Stimulated activated CD8-positive, alpha-beta memory T cell treated with anti-CD3 and anti-CD28 coated beads, Interleukin-12 subunit alpha, Interleukin-12 subunit beta, amount 100 ng/mL, for 1 hour (primary cell): ENCODE data around the gene MOK.

Experiments
- DNase-seq: peaks from one replicate; pipeline ENCODE4 v3.0.0-alpha.2; 2020; ENCODE audit warnings: low read depth

Gene MOK

DNA sequence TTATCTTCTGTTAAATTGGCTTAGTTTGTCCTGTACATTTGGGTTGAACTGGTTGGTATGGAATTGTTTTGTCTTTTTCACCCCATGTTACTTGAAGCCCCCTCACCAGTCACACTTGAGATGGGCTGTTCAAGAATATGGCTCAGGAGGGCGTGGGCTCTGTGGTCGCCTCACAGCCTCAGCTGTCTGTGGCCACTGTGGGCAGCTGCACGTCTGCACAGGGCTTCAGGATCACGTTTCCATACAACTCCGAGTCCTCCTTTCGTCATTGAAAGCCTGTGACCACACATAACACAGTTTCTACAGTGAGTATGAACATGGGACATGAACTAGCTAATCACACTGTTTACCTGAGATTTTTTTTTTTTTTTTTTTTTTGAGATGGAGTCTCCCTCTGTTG, 81.3 kb downstream of the MOK start:
- DNase-seq: no peak

DNA sequence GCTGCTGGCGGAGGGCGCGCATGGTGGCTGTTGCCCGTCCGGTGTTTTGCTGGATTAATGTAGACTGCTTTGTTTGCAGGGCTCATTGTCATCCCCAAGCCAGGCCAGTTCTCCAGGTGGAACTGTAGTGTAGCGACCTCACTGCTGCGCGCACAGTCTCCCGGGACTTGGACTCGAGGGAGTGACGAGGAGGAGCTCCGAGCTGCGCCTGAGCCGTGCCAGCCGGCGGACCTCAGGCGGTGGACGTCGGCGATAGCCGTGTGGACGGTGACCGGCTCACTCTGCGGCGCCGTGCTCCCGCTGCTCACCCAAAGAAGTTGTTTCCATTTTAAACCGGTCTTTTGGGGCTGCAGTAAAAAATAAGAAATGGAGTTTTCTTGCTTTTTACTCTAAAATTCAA, 82.2 kb downstream of the MOK start:
- no peak for DNase-seq

DNA sequence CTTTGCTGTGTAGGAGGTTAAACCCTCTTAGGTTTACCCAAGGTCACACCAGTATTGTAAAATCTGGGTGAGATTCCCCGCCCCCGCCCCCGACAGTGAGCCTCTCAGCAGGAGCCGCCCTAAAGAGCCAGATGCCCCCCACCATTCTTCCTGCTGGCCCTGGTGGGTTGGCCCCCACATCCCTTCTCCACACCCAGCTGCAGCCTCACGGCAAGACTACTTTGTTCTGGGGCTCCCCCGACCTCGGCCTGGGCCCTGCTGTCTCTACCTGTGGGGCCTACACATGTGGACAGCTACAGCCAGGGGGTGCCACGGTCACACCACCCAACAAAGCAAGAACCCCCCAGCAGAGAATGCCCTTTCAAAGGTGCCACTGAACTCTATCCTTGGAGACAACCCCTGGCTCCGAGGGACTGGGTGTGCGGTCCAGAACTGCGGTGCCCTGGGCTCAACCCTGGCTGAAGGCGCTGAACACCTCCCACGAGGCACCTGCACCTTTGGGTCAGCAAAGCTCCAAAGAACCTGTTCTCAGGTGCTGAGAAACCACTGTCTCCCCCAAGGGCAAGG, 82.9 kb downstream of the MOK start:
- DNase-seq: no peak

DNA sequence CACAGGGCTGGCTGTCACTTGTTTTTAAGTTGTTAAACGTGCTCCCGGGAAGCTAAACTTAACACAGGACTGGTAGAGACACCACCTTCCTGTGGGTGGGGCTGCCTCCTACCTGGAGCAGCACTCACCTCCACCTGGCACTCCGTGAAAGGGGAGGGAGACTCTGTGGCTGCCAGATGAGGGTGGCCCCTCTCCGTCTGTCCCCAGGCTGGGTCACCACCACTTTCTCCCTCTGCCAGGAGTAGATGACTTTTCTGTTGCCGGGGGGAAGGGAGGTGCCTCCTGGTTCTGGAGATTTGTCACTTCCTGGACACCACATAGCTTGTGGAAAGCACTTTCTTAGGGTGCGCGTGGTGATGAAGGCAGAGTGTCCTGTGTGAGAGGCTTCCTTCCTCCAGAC, 83.9 kb downstream of the MOK start:
- no peak for DNase-seq

DNA sequence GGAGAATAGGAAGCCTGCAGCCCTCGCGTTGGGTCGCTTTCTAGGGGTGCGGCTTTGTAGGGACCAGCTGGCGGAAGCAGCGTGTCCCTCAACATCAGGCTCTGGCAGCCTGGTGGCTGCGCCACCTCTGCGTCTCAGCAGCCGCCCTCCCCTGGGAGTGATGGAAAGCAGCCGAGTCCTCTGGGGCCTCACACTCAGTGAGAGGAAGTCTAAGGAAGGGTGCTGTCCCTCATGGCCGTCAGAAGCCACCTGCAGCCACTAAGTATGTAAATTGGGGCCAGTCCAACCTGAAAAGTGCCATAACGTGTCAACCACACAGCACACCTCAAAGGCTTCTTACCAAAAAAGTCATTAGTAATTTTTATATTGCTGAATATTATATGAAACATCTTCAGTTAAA, 84.9 kb downstream of the MOK start:
- no peak for DNase-seq

DNA sequence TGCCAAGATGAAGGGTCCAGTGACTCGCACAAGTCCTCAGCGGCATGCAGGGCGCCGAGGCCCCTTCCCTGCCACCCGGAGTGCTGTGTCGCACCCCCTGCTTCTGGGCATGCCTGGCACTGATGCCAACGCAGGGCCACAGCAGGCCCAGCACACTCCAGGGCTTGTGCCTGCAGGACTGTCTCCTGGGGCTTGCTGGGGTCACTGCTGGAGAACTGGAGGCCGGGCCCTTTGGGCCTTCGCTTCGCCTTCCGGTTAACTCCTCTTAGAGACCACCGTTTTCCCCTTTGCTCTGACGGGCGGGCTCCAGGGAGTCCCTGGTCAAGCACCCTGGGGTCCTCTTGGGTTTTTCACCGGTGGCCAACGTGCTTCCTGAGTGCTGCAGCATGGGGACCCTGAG, 85.6 kb downstream of the MOK start:
- no peak for DNase-seq

DNA sequence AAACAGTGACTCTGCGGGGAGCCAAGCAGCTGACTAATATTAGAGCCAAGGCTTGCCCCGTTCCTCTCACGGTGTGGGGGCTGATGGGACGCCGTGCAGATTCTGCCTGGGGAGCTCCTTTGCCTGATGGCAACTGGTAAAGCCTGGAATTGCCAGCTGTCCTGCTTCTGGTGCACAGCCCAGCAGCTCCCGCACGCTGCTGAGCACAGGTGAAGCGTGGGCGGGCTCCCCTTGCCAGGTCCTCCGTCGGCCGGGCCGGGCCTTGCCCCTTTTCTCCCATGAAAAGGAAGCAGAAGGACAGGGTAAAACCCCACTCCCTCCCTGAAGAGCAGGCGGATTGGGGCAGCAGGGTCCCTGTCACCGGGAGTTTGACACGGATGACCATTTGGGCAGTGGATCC, 86.3 kb downstream of the MOK start:
- no peak for DNase-seq

DNA sequence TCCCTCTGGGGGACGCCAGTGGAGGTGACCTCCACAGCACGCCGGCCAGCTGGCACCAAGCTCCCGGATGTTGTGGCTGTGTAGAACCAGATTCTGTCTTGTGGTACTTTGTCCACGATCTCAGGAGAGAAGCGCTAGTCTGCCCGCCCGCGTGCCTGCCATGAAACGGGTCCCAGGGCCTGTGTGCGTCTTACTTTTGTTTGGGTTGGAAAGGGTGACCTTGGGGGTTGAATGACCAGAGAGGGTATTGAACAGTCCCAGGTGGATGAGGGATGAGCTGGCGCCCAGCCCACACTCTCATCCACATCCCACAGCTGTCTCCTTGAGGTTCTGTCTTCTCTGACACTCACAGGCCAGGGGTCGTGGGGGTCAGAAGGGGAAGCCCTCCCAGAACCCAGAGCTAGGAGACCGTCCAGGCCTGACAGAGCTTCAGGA, 87.0 kb downstream of the MOK start:
- no peak for DNase-seq

DNA sequence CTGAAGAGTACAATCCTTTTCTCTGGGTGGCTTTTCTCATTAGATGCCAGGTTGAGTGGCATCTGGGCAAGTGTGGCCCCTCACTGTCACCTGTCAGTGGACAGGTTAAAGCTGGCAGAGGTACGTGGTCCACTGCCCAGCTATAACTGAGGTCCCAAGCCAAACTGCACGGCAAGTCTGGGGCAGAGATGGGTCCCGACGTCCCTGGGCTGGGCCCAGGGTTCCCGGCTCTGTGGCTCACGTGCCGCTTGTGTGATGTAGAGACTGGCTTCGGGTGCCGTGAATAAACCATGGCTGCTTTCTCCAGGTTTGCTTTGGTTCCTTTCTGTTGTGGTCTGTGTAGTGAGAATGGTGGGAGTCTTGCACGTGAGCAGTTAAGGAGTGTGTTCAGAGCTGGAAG, 87.6 kb downstream of the MOK start:
- DNase-seq: no peak

DNA sequence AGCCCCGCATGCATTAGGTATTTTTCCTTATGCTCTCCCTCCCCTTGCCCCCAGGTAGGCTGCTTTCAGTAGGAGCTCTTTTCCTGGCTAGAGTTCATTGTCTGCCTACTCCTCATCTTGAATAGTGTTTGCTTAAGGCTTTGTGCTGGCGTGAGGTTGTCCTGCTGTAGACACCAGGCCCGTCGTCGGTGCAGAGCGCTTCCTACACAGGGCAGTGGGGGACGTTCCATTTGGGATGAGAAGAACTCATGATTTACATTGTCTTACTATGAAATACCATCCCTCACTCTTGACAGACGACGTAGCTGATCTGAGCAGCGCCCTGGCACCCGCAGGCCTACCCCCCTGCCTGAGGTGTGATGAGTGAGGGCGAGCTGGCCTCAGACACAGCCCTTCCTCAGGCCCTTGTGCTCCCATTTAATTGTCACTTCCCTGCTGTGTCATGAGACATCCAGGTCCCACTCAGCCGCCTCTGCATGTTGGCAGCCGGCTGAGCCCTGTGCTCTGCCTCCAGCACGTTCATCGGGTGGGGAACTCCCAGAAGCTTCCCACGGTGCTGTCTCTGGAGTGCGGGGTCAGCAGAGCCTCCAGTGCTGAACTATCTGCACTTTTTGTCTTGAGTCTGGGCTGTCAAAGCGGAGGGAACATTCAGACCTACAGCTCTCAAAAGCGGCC, 89.3 kb downstream of the MOK start:
- DNase-seq: no peak

DNA sequence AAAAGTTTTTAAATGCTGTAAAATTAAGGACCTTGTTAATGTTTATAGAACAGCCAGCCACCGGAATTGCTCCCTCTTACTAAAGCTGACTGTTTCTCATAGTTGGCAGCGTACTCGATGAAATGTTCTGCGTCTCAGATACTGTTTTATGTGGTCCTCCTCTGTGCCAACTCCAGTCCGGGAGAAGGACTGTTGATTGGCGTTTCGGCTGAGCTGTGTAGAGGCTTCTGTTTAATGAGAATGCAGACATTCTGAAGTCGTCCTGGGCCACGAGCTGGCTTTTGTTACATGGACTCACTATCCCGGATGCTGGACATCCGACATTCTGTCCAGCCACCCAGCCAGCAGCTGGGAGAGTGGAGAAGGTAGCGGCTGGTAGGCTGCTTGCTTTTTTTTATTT, 89.9 kb downstream of the MOK start:
- DNase-seq: no peak

DNA sequence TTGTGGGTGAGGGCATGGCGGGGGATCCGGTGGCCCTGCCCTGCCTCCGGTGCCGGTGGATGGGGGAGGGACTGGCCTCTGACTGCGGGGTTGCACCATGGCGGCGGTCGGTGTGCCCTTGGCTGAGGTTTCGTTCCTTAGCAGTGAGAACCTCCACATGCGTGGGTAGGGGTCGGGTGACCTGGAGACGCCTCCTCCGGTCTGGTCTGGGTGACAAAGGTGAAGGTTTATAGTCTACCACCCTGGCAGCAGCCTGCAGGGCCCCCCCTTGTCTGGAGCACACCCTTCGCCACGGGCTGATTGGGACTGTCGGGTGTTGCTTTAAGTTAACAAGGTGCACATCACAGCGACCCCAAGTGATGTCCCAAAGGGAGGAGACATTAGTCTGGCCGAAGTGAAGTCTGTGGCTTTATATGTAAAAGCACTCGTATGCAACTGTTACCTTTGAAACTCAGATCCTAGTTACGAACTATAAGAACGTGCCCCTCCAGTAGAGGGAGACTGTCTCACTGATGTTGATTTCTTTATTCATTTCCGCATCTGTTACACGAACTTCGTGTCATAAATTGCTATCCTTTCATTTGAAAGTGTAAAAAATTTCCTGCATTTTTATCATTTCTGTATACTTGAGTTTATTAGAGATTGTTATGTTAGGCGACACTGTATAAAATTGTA, 90.8 kb downstream of the MOK start:
- no peak for DNase-seq

DNA sequence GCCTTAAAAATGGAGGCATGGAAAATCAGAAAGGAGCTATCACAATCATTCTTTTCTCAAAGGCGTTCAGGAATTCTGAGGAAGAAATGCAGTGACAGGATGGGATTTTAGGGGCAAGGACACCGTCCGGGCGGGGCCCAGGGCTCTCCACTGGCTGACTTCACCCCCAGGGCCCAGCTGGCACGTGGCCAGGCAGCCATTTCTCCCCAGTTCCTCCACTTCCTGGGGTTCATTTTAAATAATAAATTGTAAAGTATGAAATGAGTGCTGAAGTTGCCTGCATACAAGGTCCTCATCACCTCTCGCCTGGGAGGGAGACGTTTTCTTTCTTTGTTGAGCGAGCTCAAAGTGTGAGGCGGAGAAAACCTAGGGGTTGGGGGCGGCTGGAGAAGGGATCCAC, 91.5 kb downstream of the MOK start:
- DNase-seq: no peak

DNA sequence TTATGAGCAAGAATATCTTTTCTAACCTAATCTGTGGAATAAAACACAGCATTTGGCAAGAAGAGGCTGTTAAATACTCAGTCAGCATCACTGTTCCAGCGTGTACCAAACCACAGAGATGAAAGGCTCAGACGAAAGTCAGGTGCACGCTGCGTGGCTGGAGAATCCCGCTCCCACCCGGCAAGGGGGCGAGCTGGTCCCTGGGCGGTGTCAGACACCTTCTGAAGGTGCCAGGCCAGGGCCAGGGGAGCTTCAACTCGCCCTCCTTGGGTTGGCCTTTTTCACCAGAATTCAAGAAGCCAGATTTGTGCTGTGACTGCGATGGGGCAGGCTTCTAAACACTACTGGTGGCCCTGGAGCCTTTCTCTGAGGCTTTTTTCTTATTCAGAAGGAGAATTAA, 92.1 kb downstream of the MOK start:
- DNase-seq: no peak

DNA sequence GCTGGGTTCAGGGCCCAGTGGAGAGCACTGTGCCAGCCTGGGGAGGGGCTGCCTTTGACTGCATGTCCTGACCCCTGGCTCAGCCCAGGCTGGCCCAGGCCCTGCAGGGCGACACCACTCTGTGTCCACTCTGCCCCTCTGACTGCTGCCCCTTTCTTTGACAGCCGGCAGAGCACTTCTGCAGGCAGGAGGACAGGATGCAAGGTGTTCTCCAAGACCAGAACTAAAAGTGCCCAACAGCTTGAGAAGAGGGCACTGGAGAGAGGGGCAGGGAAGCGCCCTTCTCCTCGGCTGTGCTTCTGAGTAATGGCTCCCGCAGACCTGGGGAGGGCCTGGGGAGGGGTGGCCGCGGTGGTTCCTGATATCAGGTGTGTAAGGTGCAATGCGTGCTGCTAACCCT, 92.6 kb downstream of the MOK start:
- no peak for DNase-seq

DNA sequence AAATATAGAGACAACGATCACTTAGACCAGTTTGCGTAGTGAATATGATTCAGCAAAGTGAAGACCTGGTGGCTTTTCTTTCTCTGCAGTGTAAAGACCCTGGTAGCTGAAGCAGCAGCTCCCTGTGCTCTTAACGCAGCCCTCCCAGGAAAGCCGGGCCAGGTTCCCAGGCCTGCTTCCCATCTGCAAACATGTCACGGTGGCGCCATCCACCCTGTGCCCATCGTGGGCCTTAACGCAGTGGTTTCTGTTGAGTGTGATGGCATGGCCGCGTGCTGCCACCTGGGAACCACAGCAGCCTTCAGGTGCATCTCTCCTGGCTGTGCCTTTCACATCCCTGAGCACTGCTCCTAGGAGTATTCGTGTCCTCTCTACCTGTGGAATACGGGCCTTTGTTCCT, 93.7 kb downstream of the MOK start:
- no peak for DNase-seq

DNA sequence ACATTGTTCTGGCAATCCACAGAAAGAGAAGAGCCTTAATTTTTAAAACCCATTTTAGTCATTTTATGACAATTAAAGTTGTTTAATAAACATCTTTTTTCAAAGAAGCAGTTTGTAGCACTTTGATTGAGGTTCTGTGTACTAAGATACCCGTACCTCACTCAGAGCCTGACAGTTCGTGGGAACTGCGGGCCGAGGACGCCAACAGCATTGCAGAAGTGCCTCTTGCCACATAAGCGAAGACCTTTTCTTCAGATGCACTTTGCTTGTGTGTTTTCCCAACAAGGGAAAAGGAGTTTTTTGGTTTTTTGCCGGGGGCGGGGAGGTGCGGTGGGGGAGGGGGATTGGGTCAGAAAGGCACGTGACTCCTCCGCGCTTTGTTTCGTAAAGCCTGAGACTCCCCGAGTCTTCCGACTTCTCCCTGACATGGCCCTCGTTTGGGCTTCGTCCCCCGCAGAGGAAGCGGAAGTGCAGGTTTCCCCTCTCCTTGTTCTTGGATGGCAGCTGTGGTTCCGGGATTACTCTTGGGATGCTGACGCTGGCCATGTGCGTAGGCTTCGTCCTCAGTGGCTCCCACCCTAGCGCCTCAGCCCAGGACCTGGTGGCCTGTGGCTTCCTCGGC, 94.4 kb downstream of the MOK start:
- no peak for DNase-seq

DNA sequence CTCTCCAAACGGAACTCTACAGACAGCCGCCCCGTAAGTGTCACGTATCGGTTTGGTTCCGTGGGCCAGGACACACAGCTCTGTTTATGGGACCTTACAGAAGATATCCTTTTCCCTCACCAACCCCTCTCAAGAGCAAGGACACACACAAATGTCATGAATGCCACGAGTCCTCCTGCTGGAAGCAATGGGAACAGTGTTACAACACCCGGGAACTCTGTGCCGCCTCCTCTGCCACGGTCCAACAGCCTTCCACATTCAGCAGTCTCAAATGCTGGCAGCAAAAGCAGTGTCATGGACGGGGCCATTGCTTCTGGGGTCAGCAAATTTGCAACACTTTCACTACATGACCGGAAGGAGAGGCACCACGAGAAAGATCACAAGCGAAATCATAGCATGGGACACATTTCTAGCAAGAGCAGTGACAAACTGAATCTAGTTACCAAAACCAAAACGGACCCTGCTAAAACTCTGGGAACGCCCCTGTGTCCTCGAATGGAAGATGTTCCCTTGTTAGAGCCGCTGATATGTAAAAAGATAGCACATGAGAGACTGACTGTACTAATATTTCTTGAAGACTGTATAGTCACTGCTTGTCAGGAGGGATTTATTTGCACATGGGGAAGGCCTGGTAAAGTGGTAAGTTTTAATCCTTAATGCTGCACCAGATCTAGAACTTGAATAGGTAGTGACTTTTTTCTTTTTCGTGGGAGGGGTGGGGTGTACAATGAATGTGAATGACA, 95.6 kb downstream of the MOK start:
- DNase-seq: no peak

DNA sequence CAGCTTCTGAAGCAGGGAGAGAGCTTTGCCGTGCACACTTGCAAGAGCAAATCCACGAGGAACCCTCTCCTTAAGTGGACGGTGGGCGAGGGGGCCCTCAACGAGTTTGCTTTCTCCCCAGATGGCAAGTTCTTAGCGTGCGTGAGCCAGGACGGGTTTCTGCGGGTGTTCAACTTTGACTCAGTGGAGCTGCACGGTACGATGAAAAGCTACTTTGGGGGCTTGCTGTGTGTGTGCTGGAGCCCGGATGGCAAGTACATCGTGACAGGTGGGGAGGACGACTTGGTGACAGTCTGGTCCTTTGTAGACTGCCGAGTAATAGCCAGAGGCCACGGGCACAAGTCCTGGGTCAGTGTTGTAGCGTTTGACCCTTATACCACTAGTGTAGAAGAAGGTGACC, 96.2 kb downstream of the MOK start:
- DNase-seq: no peak

DNA sequence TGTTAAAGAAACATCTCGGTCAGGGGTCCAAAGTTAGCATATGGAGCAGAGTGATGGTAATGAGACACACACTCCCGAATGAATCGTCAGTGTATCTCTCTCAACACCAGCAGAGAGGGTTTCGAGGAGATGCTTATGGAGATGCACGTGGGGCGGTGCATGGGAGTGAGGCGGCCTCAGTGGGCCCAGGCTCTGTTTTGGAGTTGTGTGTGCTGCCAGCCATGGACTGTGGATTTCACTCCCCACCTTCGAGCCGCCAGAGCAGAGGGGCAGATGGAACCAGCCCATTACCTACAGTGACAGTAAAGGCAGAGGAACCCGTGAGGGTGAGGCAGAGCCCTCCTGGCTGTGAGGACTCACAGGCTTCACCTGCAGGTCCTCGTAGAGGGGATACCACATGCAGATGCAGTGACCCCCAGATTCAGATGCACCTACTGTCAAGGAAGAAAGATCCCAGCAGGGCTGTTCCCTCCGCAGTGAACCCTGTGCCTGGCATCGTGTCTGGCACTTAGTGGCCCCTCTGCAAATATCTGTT, 97.1 kb downstream of the MOK start:
- DNase-seq: no peak

DNA sequence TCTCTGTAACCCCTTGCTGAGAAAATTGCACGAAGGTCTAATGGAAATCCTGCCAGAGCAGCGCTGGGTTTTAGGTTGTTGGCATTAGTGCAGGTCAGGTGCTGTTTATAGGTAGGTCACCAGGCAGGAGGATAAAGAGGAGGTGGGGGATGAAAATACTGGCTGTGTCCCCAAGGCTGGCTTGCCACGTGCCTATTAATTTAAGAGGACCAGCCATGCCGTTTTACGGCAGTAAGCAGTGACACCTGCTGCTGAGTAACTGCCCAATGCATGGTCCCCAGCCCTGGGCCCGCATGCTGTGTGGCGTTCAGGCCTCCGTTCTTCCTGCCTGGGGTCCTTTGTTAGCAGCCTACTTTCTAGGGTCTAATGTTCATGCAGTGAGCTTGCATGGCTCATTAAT, 98.0 kb downstream of the MOK start:
- DNase-seq: no peak

DNA sequence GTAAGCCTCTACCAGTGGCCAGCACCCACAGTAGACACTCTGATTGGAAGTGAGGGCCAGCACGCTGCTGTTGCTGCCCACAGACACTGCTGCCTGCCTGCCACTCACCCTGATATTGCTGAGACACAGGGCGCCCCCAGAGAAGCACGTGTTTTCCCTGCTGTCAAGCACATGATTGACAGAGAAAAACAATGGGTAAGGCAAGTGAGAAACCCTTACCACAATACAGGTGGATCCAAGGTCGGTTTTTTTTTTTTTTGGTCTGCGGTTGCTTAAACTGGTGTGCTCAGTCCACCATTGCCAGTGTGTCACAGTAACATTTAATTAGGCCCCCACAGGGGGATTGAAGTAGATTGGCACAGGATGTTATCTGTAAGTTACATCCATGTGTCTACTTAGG, 99.4 kb downstream of the MOK start:
- no peak for DNase-seq
